SK-N-SH (cell line): ENCODE results near the gene ZFYVE16. TPM values are rescaled to one million over a fixed set of nuclear protein-coding genes. Genes with fewer than 3 reads are reported as not detected.

Experiments
- CTCF ChIA-PET: fragments of 300-600, 350-600 bp; formaldehyde crosslinking; extraction: SDS; loops from one replicate; lab custom pipeline; 2021; lab: Yijun Ruan, JAX
- POLR2A ChIA-PET: fragments of 350-600 bp; sonication (Branson Sonifier 250); formaldehyde crosslinking; extraction: SDS; loops from one replicate; lab custom pipeline; 2020; ENCODE audit warnings: antibody characterized with exemption, inconsistent platforms; lab: Yijun Ruan, JAX
- DNase-seq: peaks from one replicate; pipeline ENCODE4 v3.0.0; 2012
- H2AFZ ChIP-seq: fragments of 200-600 bp; sonication (generic); 2 replicates; pipeline ENCODE4 v1.8.1; 2016; ENCODE audit warnings: antibody characterized with exemption, mild to moderate bottlenecking, low read depth
- H3F3A ChIP-seq: fragments of 200-600 bp; sonication (generic); replicated peaks from 2 replicates; pipeline ENCODE3; 2016; ENCODE audit warnings: antibody characterized with exemption, mild to moderate bottlenecking; ENCODE audit not compliant: insufficient read depth
- H3K27ac ChIP-seq, 2 experiments: fragments of 200-500 bp in 1 of 2; fragments of 200-600 bp in 1 of 2; sonication (Bioruptor generic) in 1 of 2; sonication (generic), shearing (Covaris generic) in 1 of 2; 2 replicates each; pipeline versions ENCODE4 v1.5.1 to v1.6.1; 2014 to 2016; ENCODE audit warnings: low read depth in 2 of 2, inconsistent platforms in 1 of 2, low read length in 1 of 2, mild to moderate bottlenecking in 1 of 2, mixed read lengths in 1 of 2
- H3K27me3 ChIP-seq: fragments of 200-600 bp; sonication (generic), shearing (Covaris generic); 2 replicates; pipeline ENCODE4 v1.6.1; 2016; ENCODE audit warnings: mixed run types; ENCODE audit not compliant: insufficient read depth
- H3K36me3 ChIP-seq, 2 experiments: fragments of 200-500 bp in 1 of 2; fragments of 200-600 bp in 1 of 2; sonication (Bioruptor generic) in 1 of 2; sonication (generic) in 1 of 2; replicated peaks in 1 of 2; 2 replicates each; pipeline versions ENCODE3 to v1.5.1; 2014 to 2016; ENCODE audit warnings: low read length in 1 of 2, mild to moderate bottlenecking in 1 of 2; ENCODE audit not compliant: insufficient read depth in 2 of 2, control insufficient read depth in 1 of 2
- H3K4me1 ChIP-seq, 2 experiments: fragments of 200-500 bp in 1 of 2; fragments of 200-600 bp in 1 of 2; sonication (Bioruptor generic) in 1 of 2; sonication (generic), shearing (Covaris generic) in 1 of 2; 2 replicates each; pipeline versions ENCODE4 v1.5.1 to v1.6.1; 2014 to 2016; ENCODE audit warnings: low read depth in 1 of 2, low read length in 1 of 2, mixed run types in 1 of 2; ENCODE audit not compliant: insufficient read depth in 2 of 2, control insufficient read depth in 1 of 2
- H3K4me2 ChIP-seq: fragments of 200-600 bp; sonication (generic), shearing (Covaris generic); 2 replicates; pipeline ENCODE4 v1.6.1; 2017; ENCODE audit warnings: mixed run types
- H3K4me3 ChIP-seq, 2 experiments: fragments of 200-500 bp in 1 of 2; fragments of 200-600 bp in 1 of 2; sonication (Bioruptor generic) in 1 of 2; sonication (generic), shearing (Covaris generic) in 1 of 2; 2 replicates each; pipeline versions ENCODE4 v1.5.1 to v1.8.1; 2014 to 2016; ENCODE audit warnings: low read depth in 2 of 2, inconsistent platforms in 1 of 2, low read length in 1 of 2, mild to moderate bottlenecking in 1 of 2, mixed read lengths in 1 of 2, moderate library complexity in 1 of 2
- H3K79me2 ChIP-seq: fragments of 200-600 bp; sonication (generic); 2 replicates; pipeline ENCODE4 v1.8.1; 2017; ENCODE audit warnings: mild to moderate bottlenecking; ENCODE audit not compliant: insufficient read depth
- H3K9ac ChIP-seq: fragments of 200-600 bp; sonication (generic); 2 replicates; pipeline ENCODE4 v1.6.1; 2017; ENCODE audit warnings: mixed run types
- H3K9me2 ChIP-seq: fragments of 200-600 bp; sonication (generic); 2 replicates; pipeline ENCODE4 v1.6.1; 2017; ENCODE audit warnings: mixed run types
- H3K9me3 ChIP-seq: fragments of 200-600 bp; sonication (generic); 2 replicates; pipeline ENCODE4 v1.6.1; 2017; ENCODE audit warnings: mixed run types, mild to moderate bottlenecking, moderate library complexity
- H4K20me1 ChIP-seq: fragments of 200-600 bp; sonication (generic); 2 replicates; pipeline ENCODE4 v1.6.1; 2017; ENCODE audit warnings: mild to moderate bottlenecking, mixed run types; ENCODE audit not compliant: insufficient read depth
- ELF1 ChIP-seq: IDR thresholded peaks from 2 replicates; pipeline ENCODE4 v1.4.0; 2012
- EZH2phosphoT487 ChIP-seq: fragments of 200-600 bp; sonication (generic); IDR thresholded peaks from 2 replicates; pipeline ENCODE4 v1.6.1; 2017; ENCODE audit warnings: low read depth, mixed run types, mild to moderate bottlenecking, antibody characterized with exemption, moderate library complexity, borderline replicate concordance
- FOXM1 ChIP-seq: IDR thresholded peaks from 2 replicates; pipeline ENCODE4 v1.4.0; 2012; ENCODE audit warnings: low read depth, mild to moderate bottlenecking
- GABPA ChIP-seq: IDR thresholded peaks from 2 replicates; pipeline ENCODE4 v1.4.0; 2012; ENCODE audit warnings: low read depth, mild to moderate bottlenecking
- GATA2 ChIP-seq: sonication (generic); formaldehyde crosslinking; IDR thresholded peaks from 2 replicates; pipeline ENCODE4 v1.5.0; 2020; ENCODE audit warnings: mild to moderate bottlenecking, missing genetic modification reagents
- MAX ChIP-seq: IDR thresholded peaks from 2 replicates; pipeline ENCODE4 v1.4.0; 2012; ENCODE audit warnings: low read depth
- PBX3 ChIP-seq: IDR thresholded peaks from 2 replicates; pipeline ENCODE4; 2012
- RAD21 ChIP-seq: IDR thresholded peaks from 2 replicates; pipeline ENCODE4 v1.6.1; 2012; ENCODE audit warnings: mild to moderate bottlenecking, low read length
- RCOR1 ChIP-seq: fragments of 150-350 bp; IDR thresholded peaks from 2 replicates; pipeline ENCODE4 v1.6.1; 2017; ENCODE audit warnings: antibody characterized with exemption, low read length
- REST ChIP-seq: IDR thresholded peaks from 2 replicates; pipeline ENCODE4 v1.6.1; 2012; ENCODE audit warnings: mild to moderate bottlenecking, low read depth, low read length, moderate library complexity
- RFX5 ChIP-seq: IDR thresholded peaks from 2 replicates; pipeline ENCODE4 v1.6.1; 2012; ENCODE audit warnings: mild to moderate bottlenecking, improper control_type of control experiment, low read length
- RXRA ChIP-seq: IDR thresholded peaks from 2 replicates; pipeline ENCODE4 v1.4.0; 2012; ENCODE audit warnings: low read depth, mild to moderate bottlenecking, borderline replicate concordance
- SMC3 ChIP-seq: IDR thresholded peaks from 2 replicates; pipeline ENCODE4 v1.6.1; 2012; ENCODE audit warnings: low read depth, low read length, improper control_type of control experiment
- TCF12 ChIP-seq: IDR thresholded peaks from 2 replicates; pipeline ENCODE4 v1.4.0; 2012
- TEAD4 ChIP-seq: IDR thresholded peaks from 2 replicates; pipeline ENCODE4 v1.4.0; 2012; ENCODE audit warnings: mild to moderate bottlenecking, borderline replicate concordance; ENCODE audit not compliant: insufficient read depth
- USF1 ChIP-seq: IDR thresholded peaks from 2 replicates; pipeline ENCODE4 v1.4.0; 2012; ENCODE audit warnings: low read depth, borderline replicate concordance
- ZBTB33 ChIP-seq: IDR thresholded peaks from 2 replicates; pipeline ENCODE4 v1.4.0; 2012; ENCODE audit warnings: low read depth, borderline replicate concordance
- WGBS: methylation state at CpG from one replicate; pipeline ENCODE4 v1.1.6; 2017; ENCODE audit warnings: low lambda C conversion rate; 5-methylcytosine and 5-hydroxymethylcytosine counted together
- polyA plus RNA-seq, 3 experiments: library from polyadenylated mRNA; depleted of rRNA; stranded (reverse); fragments of >200 nt; gene quantifications; 2 replicates each; pipeline ENCODE4 v1.2.3, GENCODE V29; 2012

The ZFYVE16 gene
- polyA plus RNA-seq, 1 of the 3 experiments (the other 2 are of a cell fraction), result 3.3 TPM

GRCh38 chr5:80474929-80475328, 67.1 kb downstream of the ZFYVE16 start:
- WGBS, result 96% methylated on average over 2 of the region's 2 CpGs
- Histone ChIP-seq H2AFZ (no peak overlapping the region), H4K20me1 (no peaks in the 10 kb centered on the region), H3K79me2 (no peaks in the 10 kb centered on the region), H3K4me1 (no peaks in the 10 kb centered on the region), H3K36me3 (peaks cover 48 to 88% of the 10 kb centered on the region in 2 experiments), H3K4me2 (no peak overlapping the region), H3K9me3 (no peaks in the 10 kb centered on the region), H3F3A (peaks cover 12% of the 10 kb centered on the region), H3K9me2 (no peaks in the 10 kb centered on the region), H3K27ac (no peak overlapping the region), H3K9ac (no peak overlapping the region), H3K4me3 (no peak overlapping the region), H3K27me3 (no peaks in the 10 kb centered on the region)
- POLR2A ChIA-PET, result no interaction called here
- no peak for TF ChIP-seq REST
- TF ChIP-seq EZH2phosphoT487, result no peak
- TF ChIP-seq ELF1, result no peak
- no peak for TF ChIP-seq ZBTB33
- TF ChIP-seq RAD21, result no peak
- TF ChIP-seq PBX3, result no peak
- no peak for TF ChIP-seq RCOR1
- TF ChIP-seq TEAD4, result no peak
- TF ChIP-seq MAX, result no peak
- TF ChIP-seq USF1, result no peak
- no peak for TF ChIP-seq RFX5
- TF ChIP-seq RXRA, result no peak
- no peak for TF ChIP-seq GATA2 (CRISPR knock-in tag)
- TF ChIP-seq GABPA, result no peak
- no peak for TF ChIP-seq TCF12
- no peak for TF ChIP-seq SMC3
- TF ChIP-seq FOXM1, result no peak
- CTCF ChIA-PET, result no interaction called here
- no peak for DNase-seq
